ENCODE results near the gene GPR183. TPM values are rescaled to one million over a fixed set of nuclear protein-coding genes. Genes with fewer than 3 reads are reported as not detected.

Gene GPR183
- total RNA-seq, 4 donors from 2014 or later, result 6.0 to 185 (median 41.9) TPM

DNA sequence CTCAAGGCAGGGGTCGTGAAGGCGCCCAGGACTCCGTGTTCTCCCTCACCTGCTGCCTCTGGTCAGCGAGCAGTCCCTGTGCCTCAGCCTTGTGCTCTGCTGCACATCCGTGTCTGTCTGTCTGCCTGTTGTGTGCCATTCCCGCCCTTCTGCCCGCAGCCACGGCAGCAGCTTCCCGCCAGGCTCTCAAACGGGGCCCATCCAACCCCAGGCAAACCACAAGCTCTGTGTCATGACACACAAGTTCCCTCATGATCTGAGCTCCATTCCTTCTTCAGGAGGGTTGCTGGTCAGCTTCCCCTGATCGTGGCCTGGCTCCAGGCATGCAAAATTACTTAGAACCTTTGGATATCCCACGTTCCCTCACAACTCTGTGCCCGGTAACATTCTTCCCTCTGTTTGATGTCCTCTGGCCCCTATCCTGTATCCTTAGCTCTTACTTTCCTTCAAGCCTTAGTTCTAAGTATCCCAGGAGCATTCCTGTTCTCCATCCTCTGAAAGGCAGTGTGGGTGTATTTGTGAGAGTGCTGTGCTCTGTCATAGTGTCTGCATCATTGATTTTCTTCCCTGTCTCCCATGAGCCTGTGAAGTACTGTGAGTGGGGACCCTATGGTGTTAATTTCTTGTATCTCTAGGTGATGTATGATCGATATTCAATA, 3.2 kb downstream of the GPR183 start:
- TF ChIP-seq, protein P1, sequence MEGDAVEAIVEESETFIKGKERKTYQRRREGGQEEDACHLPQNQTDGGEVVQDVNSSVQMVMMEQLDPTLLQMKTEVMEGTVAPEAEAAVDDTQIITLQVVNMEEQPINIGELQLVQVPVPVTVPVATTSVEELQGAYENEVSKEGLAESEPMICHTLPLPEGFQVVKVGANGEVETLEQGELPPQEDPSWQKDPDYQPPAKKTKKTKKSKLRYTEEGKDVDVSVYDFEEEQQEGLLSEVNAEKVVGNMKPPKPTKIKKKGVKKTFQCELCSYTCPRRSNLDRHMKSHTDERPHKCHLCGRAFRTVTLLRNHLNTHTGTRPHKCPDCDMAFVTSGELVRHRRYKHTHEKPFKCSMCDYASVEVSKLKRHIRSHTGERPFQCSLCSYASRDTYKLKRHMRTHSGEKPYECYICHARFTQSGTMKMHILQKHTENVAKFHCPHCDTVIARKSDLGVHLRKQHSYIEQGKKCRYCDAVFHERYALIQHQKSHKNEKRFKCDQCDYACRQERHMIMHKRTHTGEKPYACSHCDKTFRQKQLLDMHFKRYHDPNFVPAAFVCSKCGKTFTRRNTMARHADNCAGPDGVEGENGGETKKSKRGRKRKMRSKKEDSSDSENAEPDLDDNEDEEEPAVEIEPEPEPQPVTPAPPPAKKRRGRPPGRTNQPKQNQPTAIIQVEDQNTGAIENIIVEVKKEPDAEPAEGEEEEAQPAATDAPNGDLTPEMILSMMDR (IDR thresholded peaks at IDR 0.05; ENCODE audit: low read depth), result no peak

DNA sequence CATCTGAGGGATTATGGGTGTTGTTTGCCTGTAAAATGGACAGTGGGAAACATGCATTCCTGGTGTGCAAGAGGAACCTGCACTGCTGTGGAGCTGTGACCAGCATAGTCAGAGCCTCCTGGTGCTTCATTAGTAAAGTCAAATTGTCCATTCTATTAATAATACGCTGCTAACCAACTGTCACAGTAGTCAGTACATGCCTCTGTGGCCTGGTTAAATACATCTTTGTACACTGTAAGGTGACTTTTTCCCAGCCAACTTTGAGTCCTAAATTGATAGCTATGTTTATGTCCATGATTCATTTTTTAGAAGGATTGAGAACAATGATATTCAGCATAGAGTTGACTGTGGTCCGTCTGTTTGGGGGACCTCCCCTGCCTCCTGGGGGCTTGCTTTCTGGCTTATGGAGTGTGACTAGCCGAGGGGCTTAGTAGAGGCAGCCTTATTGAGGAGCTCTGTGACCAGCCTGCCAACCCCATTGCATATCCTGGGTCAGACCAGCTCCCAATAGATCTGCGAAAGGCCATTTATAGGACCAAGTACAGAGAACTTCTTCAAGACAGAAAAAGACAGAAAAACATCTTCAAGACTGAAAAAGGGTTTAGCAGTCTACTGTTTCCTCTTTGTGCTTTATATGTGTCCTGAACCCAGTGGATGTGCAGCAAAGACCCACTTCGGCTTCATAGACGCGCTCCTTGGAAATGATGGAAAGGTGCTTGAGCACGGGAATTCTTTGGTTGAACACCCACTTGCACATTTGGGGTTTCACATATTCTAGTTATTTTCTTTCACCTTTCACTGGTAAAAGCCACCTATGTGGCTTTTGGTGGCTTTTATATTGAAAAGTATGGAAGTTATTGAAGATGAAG, 4.3 kb downstream of the GPR183 start:
- TF ChIP-seq, protein P1 (IDR thresholded peaks at IDR 0.05; ENCODE audit: low read depth), result no peak

DNA sequence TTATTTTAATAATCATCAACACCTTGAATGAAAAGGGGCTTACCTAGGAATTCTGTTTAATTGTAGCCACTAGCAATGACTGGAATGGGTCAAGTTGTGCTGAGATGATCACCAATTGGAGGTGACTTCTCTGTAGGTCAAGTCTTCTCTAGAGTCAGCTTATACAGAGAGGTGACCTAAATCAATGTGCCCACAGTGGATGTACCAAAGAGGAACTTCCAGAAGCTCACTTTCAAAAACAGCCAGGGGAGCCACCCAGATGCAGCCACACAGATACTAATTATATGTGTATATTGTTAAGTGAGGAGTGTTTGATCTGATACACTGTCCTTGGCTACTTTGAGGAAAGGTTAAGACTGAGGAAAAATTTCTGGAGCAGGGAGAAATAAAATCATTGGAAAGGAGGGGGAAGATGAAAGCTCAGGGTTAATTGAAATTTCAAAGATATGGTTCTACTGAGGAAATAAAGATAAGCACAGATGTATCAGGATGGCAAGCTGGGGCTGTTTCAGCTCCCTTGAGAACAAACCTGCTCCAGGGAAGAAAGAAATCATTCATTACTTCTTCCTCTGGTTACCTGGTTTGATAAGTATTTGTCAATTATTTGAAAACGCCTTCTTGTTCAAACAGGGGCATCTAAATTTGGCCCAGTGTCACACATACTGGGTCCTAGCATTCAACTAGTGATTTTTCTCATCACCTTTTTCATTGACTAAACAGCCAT, 5.1 kb downstream of the GPR183 start:
- TF ChIP-seq, protein P1 (IDR thresholded peaks at IDR 0.05; ENCODE audit: low read depth), result no peak

DNA sequence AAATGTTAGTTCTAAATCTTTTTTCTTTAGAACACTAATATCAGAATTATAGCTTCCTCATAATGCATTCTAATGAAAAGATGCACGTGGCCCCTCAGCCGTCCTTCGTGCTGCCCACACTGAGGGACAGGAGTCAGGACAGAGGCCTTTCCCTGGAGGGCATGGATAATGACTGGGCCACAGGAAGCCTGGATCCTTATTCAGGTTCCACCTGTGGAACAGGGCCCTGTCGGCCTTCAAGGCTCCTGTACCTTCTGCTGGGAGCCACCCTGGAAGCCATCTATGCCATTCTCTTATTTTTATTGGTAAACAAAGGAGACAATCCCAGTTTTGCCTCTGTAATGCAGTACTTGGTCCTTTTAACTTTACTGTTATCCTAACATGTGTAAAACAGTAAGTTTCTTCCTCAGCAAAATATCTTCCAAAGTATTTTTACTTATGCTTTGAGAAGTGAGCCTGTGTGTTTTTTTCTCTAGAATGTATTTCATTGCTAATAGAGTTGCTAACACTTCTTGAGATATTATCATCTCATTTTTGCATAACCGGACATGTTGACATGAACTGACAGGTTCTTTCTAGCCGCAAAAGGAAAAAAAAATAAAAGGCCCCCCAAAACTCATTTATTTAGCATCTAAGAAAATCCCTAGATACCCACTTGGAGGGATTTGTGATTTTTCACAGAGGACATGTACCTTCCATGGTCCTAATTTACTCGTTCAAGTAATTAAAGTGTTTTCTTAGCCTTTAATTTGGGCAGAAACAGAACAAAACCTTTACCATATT, 6.0 kb downstream of the GPR183 start:
- TF ChIP-seq, protein P1 (IDR thresholded peaks at IDR 0.05; ENCODE audit: low read depth), result no peak

DNA sequence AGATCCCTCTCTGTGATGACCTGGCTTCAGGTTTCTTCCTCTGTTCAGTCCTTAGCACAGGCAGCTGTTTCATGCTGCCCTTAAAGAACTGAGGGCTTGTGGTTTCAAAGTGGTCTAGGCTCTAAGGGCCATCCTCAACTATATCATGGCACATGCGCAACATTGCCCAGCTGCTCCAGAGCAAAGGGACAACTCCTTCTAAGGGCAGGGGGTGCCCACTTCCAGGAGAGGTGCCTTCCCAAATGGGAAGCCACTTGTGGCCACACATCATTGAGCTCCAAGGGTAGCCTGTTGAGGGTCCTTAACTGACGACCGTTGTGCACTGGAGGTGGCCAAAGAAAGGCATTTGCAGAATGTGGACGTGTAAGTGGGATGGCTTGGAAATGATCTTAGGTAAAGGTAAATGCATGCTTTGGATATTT, 7.3 kb downstream of the GPR183 start:
- TF ChIP-seq, protein P1 (IDR thresholded peaks at IDR 0.05; ENCODE audit: low read depth), result no peak

DNA sequence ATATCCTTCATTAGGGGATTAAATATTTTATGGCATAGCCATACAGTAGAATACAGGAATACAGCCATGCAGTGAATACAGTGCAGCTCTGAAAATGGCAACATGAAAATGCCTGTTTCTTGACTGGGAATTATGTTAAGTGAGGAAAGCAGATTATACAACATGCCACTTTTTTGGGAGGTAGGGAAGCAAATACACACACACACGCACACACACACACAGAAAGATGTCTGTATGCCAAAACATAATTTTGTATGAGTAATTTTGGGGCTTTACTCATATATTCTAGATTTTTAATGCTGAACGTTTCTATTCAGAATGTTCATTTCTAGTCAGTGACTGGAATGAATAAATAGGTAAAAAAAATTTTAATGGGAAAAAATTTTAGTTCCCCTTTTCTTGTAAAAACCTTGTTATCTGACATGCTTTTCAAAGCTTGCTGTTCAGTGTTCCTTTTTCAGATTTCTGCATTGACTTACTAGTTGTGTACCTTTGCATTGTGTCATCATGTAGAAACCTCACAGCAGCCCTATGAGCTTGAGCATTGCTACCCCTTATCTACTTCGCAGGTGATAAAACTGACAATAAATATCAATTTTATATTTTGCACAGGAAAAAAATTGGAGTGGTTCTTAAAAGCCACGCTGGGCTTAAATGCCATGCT, 7.8 kb downstream of the GPR183 start:
- TF ChIP-seq, protein P1 (IDR thresholded peaks at IDR 0.05; ENCODE audit: low read depth), result no peak

All from subcutaneous adipose tissue (tissue), 4 donors.